Smooth muscle cell (in vitro differentiated cells): ENCODE data around the gene E2F2. TPM values are rescaled to one million over a fixed set of nuclear protein-coding genes. Genes with fewer than 3 reads are reported as not detected.

Experiments used
- DNase-seq: peaks from one replicate; lab custom pipeline; 2025; ENCODE audit not compliant: unreplicated experiment; lab: John Stamatoyannopoulos, UW
- H2AFZ ChIP-seq: fragments of 200-600 bp; sonication (generic); 2 replicates; pipeline ENCODE4 v1.6.0; 2016; ENCODE audit warnings: antibody characterized with exemption, low read depth, mild to moderate bottlenecking
- H3F3A ChIP-seq: fragments of 200-600 bp; sonication (generic); 2 replicates; pipeline ENCODE4 v1.6.0; 2017; ENCODE audit warnings: antibody characterized with exemption, low read depth
- H3K27ac ChIP-seq: fragments of 200-600 bp; sonication (generic); 2 replicates; pipeline ENCODE4 v1.5.1; 2016; ENCODE audit warnings: low read depth, mild to moderate bottlenecking
- H3K27me3 ChIP-seq: fragments of 200-600 bp; sonication (generic); 2 replicates; pipeline ENCODE4 v1.6.1; 2016; ENCODE audit warnings: low read depth, mild to moderate bottlenecking
- H3K36me3 ChIP-seq: fragments of 200-600 bp; sonication (generic); 2 replicates; pipeline ENCODE4 v1.5.1; 2016; ENCODE audit warnings: low read depth
- H3K4me1 ChIP-seq: fragments of 200-600 bp; sonication (generic); 2 replicates; pipeline ENCODE4 v1.5.1; 2016; ENCODE audit warnings: low read depth
- H3K4me2 ChIP-seq: fragments of 200-600 bp; sonication (generic); 2 replicates; pipeline ENCODE4 v1.6.0; 2016; ENCODE audit warnings: mild to moderate bottlenecking
- H3K4me3 ChIP-seq: fragments of 200-600 bp; sonication (generic); 2 replicates; pipeline ENCODE4 v1.5.1; 2016; ENCODE audit warnings: mild to moderate bottlenecking
- H3K79me2 ChIP-seq: fragments of 200-600 bp; sonication (generic); 2 replicates; pipeline ENCODE4 v1.6.0; 2016; ENCODE audit warnings: low read depth, mild to moderate bottlenecking
- H3K9ac ChIP-seq: fragments of 200-600 bp; sonication (generic); 2 replicates; pipeline ENCODE4 v1.6.0; 2016; ENCODE audit warnings: low read depth
- H3K9me3 ChIP-seq: fragments of 200-600 bp; sonication (generic); replicated peaks from 2 replicates; pipeline ENCODE4 v1.5.1; 2016; ENCODE audit warnings: low read depth
- H4K20me1 ChIP-seq: fragments of 200-600 bp; sonication (generic); 2 replicates; pipeline ENCODE4 v1.6.0; 2016; ENCODE audit warnings: low read depth
- WGBS: methylation state at CpG from one replicate; pipeline ENCODE4 v1.1.7; 2016; ENCODE audit warnings: low lambda C conversion rate; 5-methylcytosine and 5-hydroxymethylcytosine counted together
- polyA plus RNA-seq: library from polyadenylated mRNA; unstranded; fragments of >200 nt; fragmentation: Nextera tagmentation; extraction: Ambion mirVana; gene quantifications from 2 replicates; pipeline ENCODE4 v1.2.1, GENCODE V29; 2016
- total RNA-seq: library from RNA; depleted of rRNA; stranded (reverse); fragments of >200 nt; gene quantifications from 2 replicates; pipeline ENCODE4 v1.2.3, GENCODE V29; 2014
- TF ChIP-seq, protein P1 (sequence below): fragments of 200-600 bp; sonication (generic); IDR thresholded peaks from 2 replicates; pipeline ENCODE4 v1.5.1; 2017; ENCODE audit warnings: borderline replicate concordance, mild to moderate bottlenecking, antibody characterized with exemption; ENCODE audit not compliant: insufficient read depth, poor library complexity, severe bottlenecking

Gene E2F2
- total and polyA plus RNA-seq, 2 experiments from 2014 or later, result 0.63 to 1.4 TPM

DNA sequence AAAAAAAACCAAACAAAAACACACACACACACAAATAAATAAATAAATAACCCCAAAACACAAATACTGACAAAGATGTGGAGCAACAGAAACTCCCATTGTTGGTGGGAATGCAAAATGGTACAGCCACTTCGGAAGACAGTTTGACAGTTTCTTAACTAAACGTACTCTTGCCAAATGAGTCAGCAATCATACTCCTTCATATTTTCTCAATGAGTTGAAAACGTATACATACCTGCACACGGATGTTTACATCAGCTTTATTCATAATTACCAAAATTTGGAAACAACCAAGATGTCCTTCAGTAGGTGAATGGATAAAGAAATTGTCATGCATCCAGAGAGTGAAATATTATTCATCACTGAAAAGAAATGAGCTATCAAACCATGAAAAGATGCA, 70.5 kb downstream of the E2F2 start:
- TF ChIP-seq, protein P1, sequence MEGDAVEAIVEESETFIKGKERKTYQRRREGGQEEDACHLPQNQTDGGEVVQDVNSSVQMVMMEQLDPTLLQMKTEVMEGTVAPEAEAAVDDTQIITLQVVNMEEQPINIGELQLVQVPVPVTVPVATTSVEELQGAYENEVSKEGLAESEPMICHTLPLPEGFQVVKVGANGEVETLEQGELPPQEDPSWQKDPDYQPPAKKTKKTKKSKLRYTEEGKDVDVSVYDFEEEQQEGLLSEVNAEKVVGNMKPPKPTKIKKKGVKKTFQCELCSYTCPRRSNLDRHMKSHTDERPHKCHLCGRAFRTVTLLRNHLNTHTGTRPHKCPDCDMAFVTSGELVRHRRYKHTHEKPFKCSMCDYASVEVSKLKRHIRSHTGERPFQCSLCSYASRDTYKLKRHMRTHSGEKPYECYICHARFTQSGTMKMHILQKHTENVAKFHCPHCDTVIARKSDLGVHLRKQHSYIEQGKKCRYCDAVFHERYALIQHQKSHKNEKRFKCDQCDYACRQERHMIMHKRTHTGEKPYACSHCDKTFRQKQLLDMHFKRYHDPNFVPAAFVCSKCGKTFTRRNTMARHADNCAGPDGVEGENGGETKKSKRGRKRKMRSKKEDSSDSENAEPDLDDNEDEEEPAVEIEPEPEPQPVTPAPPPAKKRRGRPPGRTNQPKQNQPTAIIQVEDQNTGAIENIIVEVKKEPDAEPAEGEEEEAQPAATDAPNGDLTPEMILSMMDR, result no peak
- Histone ChIP-seq H3K27ac (no peak overlapping the region), H3K36me3 (no peaks in the 10 kb centered on the region), H2AFZ (no peak overlapping the region), H4K20me1 (peaks cover 37% of the 10 kb centered on the region), H3K27me3 (no peaks in the 10 kb centered on the region), H3K4me2 (no peak overlapping the region), H3K9ac (no peak overlapping the region), H3K9me3 (no peaks in the 10 kb centered on the region), H3K79me2 (no peaks in the 10 kb centered on the region), H3K4me1 (no peaks in the 10 kb centered on the region), H3F3A (no peaks in the 10 kb centered on the region), H3K4me3 (no peak overlapping the region)
- 92% methylated on average over 4 of the region's 4 CpGs for WGBS
- no peak for DNase-seq

DNA sequence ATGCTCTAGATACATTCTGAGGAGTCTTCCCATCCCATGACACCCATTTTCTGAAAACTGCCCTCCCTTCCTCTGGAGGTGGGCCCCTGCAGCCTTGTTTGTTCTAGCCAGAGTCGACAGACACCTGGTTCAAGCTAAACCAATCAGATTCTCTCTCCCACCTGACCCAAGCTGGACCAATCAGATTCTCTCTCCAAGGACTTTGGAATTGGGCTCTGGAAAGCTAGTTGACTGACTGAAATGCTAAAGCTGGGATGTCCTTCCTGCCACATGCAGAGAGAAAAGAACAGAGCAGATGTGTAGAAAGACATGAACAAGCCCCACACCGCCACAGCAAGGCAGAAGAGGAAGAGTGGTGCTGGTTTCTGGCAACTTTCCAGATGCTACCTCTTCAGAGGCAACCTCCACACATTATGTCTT, 71.7 kb downstream of the E2F2 start:
- Histone ChIP-seq H3F3A (no peaks in the 10 kb centered on the region), H3K36me3 (no peaks in the 10 kb centered on the region), H3K9ac (no peak overlapping the region), H3K9me3 (no peaks in the 10 kb centered on the region), H3K4me3 (no peak overlapping the region), H4K20me1 (peaks cover 29% of the 10 kb centered on the region), H3K27me3 (no peaks in the 10 kb centered on the region), H3K79me2 (no peaks in the 10 kb centered on the region), H3K4me1 (no peaks in the 10 kb centered on the region), H3K27ac (no peak overlapping the region), H3K4me2 (no peak overlapping the region), H2AFZ (no peak overlapping the region)
- no peak for DNase-seq
- 100% methylated on average over 2 of the region's 2 CpGs for WGBS
- TF ChIP-seq, protein P1, result no peak

Other genes with a start within 250 kb of the E2F2 start
- 99.9 and 120 TPM in 2 replicates for gene HNRNPR, start 186.9 kb downstream of the E2F2 start, total RNA-seq
- 96.3 and 104 TPM in 2 replicates for gene HNRNPR, start 186.9 kb downstream of the E2F2 start, polyA plus RNA-seq
- 12.9 and 19.6 TPM in 2 replicates for gene ZNF436, start 161.4 kb downstream of the E2F2 start, total RNA-seq
- gene ZNF436, start 161.4 kb downstream of the E2F2 start, polyA plus RNA-seq, result 7.1 and 11.7 TPM in 2 replicates
- gene TCEA3, start 106.5 kb downstream of the E2F2 start, total RNA-seq, result 8.2 and 11.7 TPM in 2 replicates
- 16.1 and 19.2 TPM in 2 replicates for gene TCEA3, start 106.5 kb downstream of the E2F2 start, polyA plus RNA-seq
- 16.2 and 28.9 TPM in 2 replicates for gene ASAP3, start 47.1 kb downstream of the E2F2 start, total RNA-seq
- 14.8 and 16.3 TPM in 2 replicates for gene ASAP3, start 47.1 kb downstream of the E2F2 start, polyA plus RNA-seq
- 629 and 752 TPM in 2 replicates for gene ID3, start 28.3 kb upstream of the E2F2 start, total RNA-seq
- gene ID3, start 28.3 kb upstream of the E2F2 start, polyA plus RNA-seq, result 929 and 1,018 TPM in 2 replicates
- gene RPL11, start 160.6 kb upstream of the E2F2 start, total RNA-seq, result 685 and 899 TPM in 2 replicates
- gene RPL11, start 160.6 kb upstream of the E2F2 start, polyA plus RNA-seq, result 528 and 622 TPM in 2 replicates
- gene ELOA, start 212.2 kb upstream of the E2F2 start, total RNA-seq, result 33.4 and 36.2 TPM in 2 replicates
- 28.1 and 30.5 TPM in 2 replicates for gene ELOA, start 212.2 kb upstream of the E2F2 start, polyA plus RNA-seq
- 49.6 and 49.8 TPM in 2 replicates for gene PITHD1, start 247.2 kb upstream of the E2F2 start, total RNA-seq
- 32.0 and 36.1 TPM in 2 replicates for gene PITHD1, start 247.2 kb upstream of the E2F2 start, polyA plus RNA-seq